Loucy (cell line): Measurements from ENCODE around the gene PAM16.

ENCODE experiments used
- H2AFZ ChIP-seq: fragments of 200-600 bp; sonication (generic); 2 replicates; pipeline ENCODE4 v1.6.0; 2016; ENCODE audit warnings: antibody characterized with exemption, mild to moderate bottlenecking, low read length, moderate library complexity
- H3F3A ChIP-seq: fragments of 200-600 bp; 2 replicates; pipeline ENCODE4 v1.6.0; 2016; ENCODE audit warnings: antibody characterized with exemption, low read depth, mild to moderate bottlenecking
- H3K27me3 ChIP-seq: fragments of 200-600 bp; sonication (generic); 2 replicates; pipeline ENCODE4 v1.6.1; 2014; ENCODE audit warnings: low read length, mild to moderate bottlenecking; ENCODE audit not compliant: insufficient read depth, poor library complexity, severe bottlenecking
- H3K36me3 ChIP-seq: fragments of 200-600 bp; sonication (generic); 2 replicates; pipeline ENCODE4 v1.6.1; 2016; ENCODE audit warnings: low read length; ENCODE audit not compliant: insufficient read depth
- H3K4me1 ChIP-seq: fragments of 200-600 bp; sonication (generic); 2 replicates; pipeline ENCODE4 v1.5.1; 2014; ENCODE audit warnings: low read length, mild to moderate bottlenecking; ENCODE audit not compliant: insufficient read depth, poor library complexity, severe bottlenecking
- H3K4me2 ChIP-seq: fragments of 200-600 bp; sonication (generic); 2 replicates; pipeline ENCODE4 v1.6.0; 2014; ENCODE audit warnings: antibody characterized with exemption, low read length, low read depth, mild to moderate bottlenecking; ENCODE audit not compliant: poor library complexity, severe bottlenecking
- H3K4me3 ChIP-seq: fragments of 200-600 bp; sonication (generic); 2 replicates; pipeline ENCODE4 v1.5.1; 2014; ENCODE audit warnings: low read length, mild to moderate bottlenecking, mixed read lengths; ENCODE audit not compliant: poor library complexity, severe bottlenecking
- H3K79me2 ChIP-seq: fragments of 200-600 bp; sonication (generic); 2 replicates; pipeline ENCODE4 v1.6.1; 2014; ENCODE audit warnings: low read length; ENCODE audit not compliant: insufficient read depth
- H3K9ac ChIP-seq: fragments of 200-600 bp; sonication (generic); 2 replicates; pipeline ENCODE4 v1.6.0; 2014; ENCODE audit warnings: mild to moderate bottlenecking, low read depth, low read length, moderate library complexity; ENCODE audit not compliant: poor library complexity, severe bottlenecking
- H3K9me2 ChIP-seq: fragments of 200-600 bp; sonication (generic); replicated peaks from 2 replicates; pipeline ENCODE4 v1.6.1; 2016; ENCODE audit warnings: low read depth, low read length, mixed read lengths
- H3K9me3 ChIP-seq: fragments of 200-600 bp; sonication (generic); 2 replicates; pipeline ENCODE4 v1.6.1; 2014; ENCODE audit warnings: mild to moderate bottlenecking, antibody characterized with exemption, low read length, low read depth; ENCODE audit not compliant: insufficient read depth
- H4K20me1 ChIP-seq: fragments of 200-600 bp; sonication (generic); 2 replicates; pipeline ENCODE4 v1.6.0; 2014; ENCODE audit warnings: antibody characterized with exemption, low read length, mild to moderate bottlenecking; ENCODE audit not compliant: insufficient read depth, poor library complexity, severe bottlenecking
- EZH2phosphoT487 ChIP-seq: fragments of 200-600 bp; IDR thresholded peaks from 2 replicates; pipeline ENCODE4 v1.6.1; 2018; ENCODE audit warnings: antibody characterized with exemption, mild to moderate bottlenecking, moderate library complexity, borderline replicate concordance
- TF ChIP-seq, protein P1 (sequence below): fragments of 200-600 bp; sonication (generic); conservative IDR thresholded peaks from 2 replicates; pipeline ENCODE4 v1.5.1; 2014; ENCODE audit warnings: mild to moderate bottlenecking, antibody characterized with exemption, low read length

The PAM16 gene

DNA sequence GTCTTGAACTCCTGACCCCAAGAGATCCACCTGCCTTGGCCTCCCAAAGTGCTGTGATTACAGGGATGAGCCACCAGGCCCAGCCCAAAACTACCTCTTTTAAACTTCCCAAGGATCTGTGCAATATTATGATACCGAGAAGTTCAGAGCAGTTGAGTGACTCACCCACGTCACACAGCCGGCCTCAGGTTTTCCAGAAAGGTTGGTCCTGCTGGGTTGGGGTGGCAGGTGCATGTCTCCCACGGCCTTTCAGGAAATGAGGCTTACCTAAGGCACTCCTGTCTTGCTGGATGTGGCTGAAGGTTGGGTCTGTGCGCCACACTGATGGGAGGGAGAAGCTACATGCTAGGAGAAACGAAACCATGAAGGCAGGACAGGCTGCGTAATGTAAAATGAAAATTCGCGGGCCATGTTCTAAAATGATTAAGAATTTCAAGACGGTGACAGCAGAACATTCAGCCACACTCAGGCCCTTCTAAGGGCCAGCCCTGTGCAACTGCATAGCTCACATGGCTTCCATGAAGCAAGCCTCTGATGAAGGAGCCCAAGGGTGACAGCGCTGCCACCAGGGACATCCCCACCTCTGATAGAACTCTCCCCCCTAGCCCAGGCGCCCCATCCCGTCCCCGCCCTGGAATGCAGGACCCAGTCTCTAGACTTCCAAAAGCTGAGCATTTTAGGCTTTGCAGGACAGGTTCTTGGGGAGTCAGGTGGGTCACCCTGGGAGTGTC, 41.9 kb downstream of the PAM16 start:
- H3F3A ChIP-seq = no peaks in the 10 kb centered on the region
- peaks cover 5% of the 10 kb centered on the region for H4K20me1 ChIP-seq
- no peak overlapping the region for H2AFZ ChIP-seq
- no peak for TF ChIP-seq EZH2phosphoT487
- TF ChIP-seq, protein P1, sequence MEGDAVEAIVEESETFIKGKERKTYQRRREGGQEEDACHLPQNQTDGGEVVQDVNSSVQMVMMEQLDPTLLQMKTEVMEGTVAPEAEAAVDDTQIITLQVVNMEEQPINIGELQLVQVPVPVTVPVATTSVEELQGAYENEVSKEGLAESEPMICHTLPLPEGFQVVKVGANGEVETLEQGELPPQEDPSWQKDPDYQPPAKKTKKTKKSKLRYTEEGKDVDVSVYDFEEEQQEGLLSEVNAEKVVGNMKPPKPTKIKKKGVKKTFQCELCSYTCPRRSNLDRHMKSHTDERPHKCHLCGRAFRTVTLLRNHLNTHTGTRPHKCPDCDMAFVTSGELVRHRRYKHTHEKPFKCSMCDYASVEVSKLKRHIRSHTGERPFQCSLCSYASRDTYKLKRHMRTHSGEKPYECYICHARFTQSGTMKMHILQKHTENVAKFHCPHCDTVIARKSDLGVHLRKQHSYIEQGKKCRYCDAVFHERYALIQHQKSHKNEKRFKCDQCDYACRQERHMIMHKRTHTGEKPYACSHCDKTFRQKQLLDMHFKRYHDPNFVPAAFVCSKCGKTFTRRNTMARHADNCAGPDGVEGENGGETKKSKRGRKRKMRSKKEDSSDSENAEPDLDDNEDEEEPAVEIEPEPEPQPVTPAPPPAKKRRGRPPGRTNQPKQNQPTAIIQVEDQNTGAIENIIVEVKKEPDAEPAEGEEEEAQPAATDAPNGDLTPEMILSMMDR = no peak
- peaks cover 14% of the 10 kb centered on the region; the same call in 1 of the 2 replicates for H3K79me2 ChIP-seq
- H3K4me1 ChIP-seq = no peaks in the 10 kb centered on the region
- H3K36me3 ChIP-seq = no peaks in the 10 kb centered on the region
- no peak overlapping the region for H3K4me2 ChIP-seq
- no peaks in the 10 kb centered on the region for H3K9me3 ChIP-seq
- H3K4me3 ChIP-seq = no peak overlapping the region
- no peaks in the 10 kb centered on the region for H3K27me3 ChIP-seq
- no peaks in the 10 kb centered on the region for H3K9me2 ChIP-seq
- H3K9ac ChIP-seq = no peak overlapping the region

DNA sequence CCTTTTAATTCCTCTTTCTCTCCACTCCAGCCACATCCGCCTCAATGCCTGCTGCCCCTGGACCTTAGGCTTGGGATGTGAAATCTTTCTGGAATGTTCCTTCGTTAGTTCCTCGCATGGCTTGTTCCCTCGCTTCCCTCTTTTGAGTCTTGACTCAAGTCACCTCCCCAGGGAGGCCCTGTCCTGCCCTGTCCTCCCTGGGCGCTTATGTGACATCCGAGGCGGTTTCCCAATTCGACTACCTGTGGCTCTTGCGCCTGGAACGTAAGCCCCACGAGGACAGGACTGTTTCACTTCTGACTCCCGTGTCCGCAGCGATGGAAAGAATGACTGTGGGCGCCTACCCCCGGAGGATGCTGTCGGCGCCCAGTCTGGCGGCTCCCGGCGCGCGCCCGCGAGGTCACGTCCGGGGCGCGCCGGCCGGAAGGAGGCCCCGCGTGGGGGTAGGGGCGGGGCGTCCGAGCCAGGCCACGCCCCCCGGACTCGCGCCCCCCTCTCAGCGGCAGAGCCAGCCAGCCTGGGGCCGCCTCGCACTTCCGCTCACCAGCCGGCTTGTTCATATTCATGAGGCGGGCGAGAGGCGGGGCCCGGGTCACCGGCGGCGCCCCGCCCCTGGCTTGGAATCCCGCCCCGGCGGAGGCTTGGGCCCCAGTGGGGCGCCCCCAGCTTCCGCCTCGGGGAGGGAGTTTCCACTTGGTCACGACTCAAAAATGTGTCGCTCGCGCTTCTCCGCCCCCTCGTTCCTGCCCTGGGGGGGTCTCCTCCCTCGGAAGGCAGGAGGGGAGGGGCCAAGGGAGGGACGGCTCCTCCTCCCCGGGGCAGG, 43.7 kb downstream of the PAM16 start:
- Histone ChIP-seq H3K27me3 (no peaks in the 10 kb centered on the region), H3K9me3 (no peaks in the 10 kb centered on the region), H3K9me2 (no peaks in the 10 kb centered on the region), H2AFZ (peak overlapping the region; percentile 87), H3F3A (no peaks in the 10 kb centered on the region), H3K9ac (peak overlapping the region; percentile 90), H3K36me3 (no peaks in the 10 kb centered on the region), H3K4me3 (peak overlapping the region; percentile 97), H3K79me2 (peaks cover 14% of the 10 kb centered on the region; the same call in 1 of the 2 replicates), H4K20me1 (peaks cover 5% of the 10 kb centered on the region), H3K4me1 (no peaks in the 10 kb centered on the region), H3K4me2 (peak overlapping the region; percentile 87)
- no peak for TF ChIP-seq EZH2phosphoT487
- TF ChIP-seq, protein P1 = no peak

DNA sequence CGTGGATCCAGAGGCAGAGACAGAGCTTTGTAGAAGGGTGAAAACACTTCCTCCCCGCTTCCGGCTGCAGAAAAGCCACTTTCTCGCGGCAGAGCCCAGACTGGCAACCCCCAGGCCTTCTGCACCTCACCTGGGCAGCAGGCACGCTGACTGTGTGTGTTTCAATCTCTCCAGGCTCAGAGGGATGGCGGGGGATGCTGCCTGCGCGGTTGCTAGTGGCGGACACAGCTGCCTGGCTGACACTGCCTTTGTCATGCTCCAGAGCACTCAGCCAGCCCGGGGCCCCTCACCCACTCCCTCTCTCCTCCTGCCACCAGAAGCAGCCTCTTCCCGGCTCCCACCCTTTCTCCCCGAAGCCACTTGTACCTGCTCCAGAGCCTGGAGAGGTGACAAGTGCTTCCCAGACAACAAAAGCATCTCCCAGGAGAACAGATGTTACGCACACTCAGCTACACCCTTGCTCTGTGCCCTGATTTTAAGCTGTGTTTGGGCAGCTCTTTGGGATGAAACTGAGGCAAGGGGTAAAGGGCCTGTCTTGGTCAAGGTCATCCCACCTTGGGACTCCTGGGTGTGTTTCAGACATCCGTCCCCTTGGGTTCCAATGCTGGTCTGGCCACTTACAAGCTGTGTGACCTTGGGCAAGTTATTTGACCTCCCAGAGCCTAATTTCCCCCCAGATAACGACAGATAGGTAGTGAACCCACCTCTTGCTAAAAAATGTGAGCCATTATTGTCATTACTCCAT, 44.5 kb downstream of the PAM16 start:
- Histone ChIP-seq H3K27me3 (no peaks in the 10 kb centered on the region), H3K4me1 (no peaks in the 10 kb centered on the region), H4K20me1 (peaks cover 5% of the 10 kb centered on the region), H3K9me2 (no peaks in the 10 kb centered on the region), H3K79me2 (peaks cover 14% of the 10 kb centered on the region; the same call in 1 of the 2 replicates), H3K4me3 (peak overlapping the region; percentile 97), H3K4me2 (peak overlapping the region; percentile 87), H3K36me3 (no peaks in the 10 kb centered on the region), H3K9ac (peak overlapping the region; percentile 90), H3F3A (no peaks in the 10 kb centered on the region), H3K9me3 (no peaks in the 10 kb centered on the region), H2AFZ (no peak overlapping the region)
- TF ChIP-seq, protein P1 = no peak
- no peak for TF ChIP-seq EZH2phosphoT487
